PC-3 (cell line): ENCODE measurements around the gene LTBP1. TPM values are rescaled to one million over a fixed set of nuclear protein-coding genes. Genes with fewer than 3 reads are reported as not detected.

Experiments used
- ATAC-seq: fragments of 200-7000 bp; cut with Tn5 transposase; 2 replicates; pipeline ENCODE4 v1.9.1; 2020; ENCODE audit warnings: mild to moderate bottlenecking, moderate library complexity
- BruUV-seq: library from RNA; stranded (reverse); fragments of 400-500 nt; replicated peaks from 2 replicates; lab custom pipeline; 2021; lab: Mats Ljungman, UMichigan
- CTCF ChIA-PET: fragments of 300-600 bp; sonication (Branson Sonifier 250); formaldehyde crosslinking; loops from one replicate; lab custom pipeline; 2022; ENCODE audit warnings: antibody characterized with exemption; lab: Charles Lee
- POLR2A ChIA-PET: fragments of 300-600 bp; sonication (Branson Sonifier 250); formaldehyde crosslinking; loops from one replicate; lab custom pipeline; 2022; ENCODE audit warnings: antibody characterized with exemption; ENCODE audit not compliant: unreplicated experiment; lab: Charles Lee
- DNase-seq: peaks from one replicate; pipeline ENCODE4 v3.0.0-alpha.2; 2015
- H2AFZ ChIP-seq: fragments of 300-600 bp; sonication (generic); 2 replicates; pipeline ENCODE4 v1.6.0; 2016; ENCODE audit warnings: antibody characterized with exemption, low read length
- H3F3A ChIP-seq: fragments of 300-600 bp; sonication (generic); one replicate; pipeline ENCODE4 v1.6.0; 2017; ENCODE audit warnings: antibody characterized with exemption, low read length, control low read depth, mild to moderate bottlenecking; ENCODE audit not compliant: unreplicated experiment
- H3K27ac ChIP-seq: fragments of 300-600 bp; sonication (generic); 2 replicates; pipeline ENCODE4 v1.5.1; 2016; ENCODE audit warnings: mild to moderate bottlenecking, low read length
- H3K27me3 ChIP-seq: fragments of 300-600 bp; sonication (generic); 2 replicates; pipeline ENCODE4 v1.6.1; 2016; ENCODE audit warnings: low read length, mixed read lengths
- H3K36me3 ChIP-seq: fragments of 300-600 bp; sonication (generic); 2 replicates; pipeline ENCODE4 v1.6.1; 2016; ENCODE audit warnings: low read depth, mixed run types, low read length, mixed read lengths
- H3K4me1 ChIP-seq: fragments of 300-600 bp; sonication (generic); 2 replicates; pipeline ENCODE4 v1.5.1; 2016; ENCODE audit warnings: low read length; ENCODE audit not compliant: insufficient read depth
- H3K4me2 ChIP-seq: fragments of 300-600 bp; sonication (generic); 2 replicates; pipeline ENCODE4 v1.6.0; 2016; ENCODE audit warnings: low read length
- H3K4me3 ChIP-seq: fragments of 300-600 bp; sonication (generic); 2 replicates; pipeline ENCODE4 v1.5.1; 2016; ENCODE audit warnings: mild to moderate bottlenecking, low read length, mixed read lengths
- H3K79me2 ChIP-seq: fragments of 300-600 bp; sonication (generic); 2 replicates; pipeline ENCODE4 v1.6.1; 2017; ENCODE audit warnings: low read length, mixed read lengths
- H3K9ac ChIP-seq: fragments of 300-600 bp; sonication (generic); 2 replicates; pipeline ENCODE4 v1.6.0; 2016; ENCODE audit warnings: mild to moderate bottlenecking, low read length
- H3K9me2 ChIP-seq: fragments of 300-600 bp; sonication (generic); replicated peaks from 2 replicates; pipeline ENCODE4 v1.6.1; 2016; ENCODE audit warnings: mixed run types, low read length, mixed read lengths
- H3K9me3 ChIP-seq: fragments of 300-600 bp; sonication (generic); 2 replicates; pipeline ENCODE4 v1.6.1; 2016; ENCODE audit warnings: low read length, mixed read lengths
- H4K20me1 ChIP-seq: fragments of 300-600 bp; sonication (generic); 2 replicates; pipeline ENCODE4 v1.6.1; 2016; ENCODE audit warnings: low read length, mixed read lengths
- CTCF ChIP-seq: fragments of 300-600 bp; sonication (generic); conservative IDR thresholded peaks from 2 replicates; pipeline ENCODE4 v1.5.1; 2017; ENCODE audit warnings: antibody characterized with exemption, low read depth, mild to moderate bottlenecking, low read length
- EZH2 ChIP-seq: fragments of 300-600 bp; sonication (generic); IDR thresholded peaks from one replicate; pipeline ENCODE4 v1.6.1; 2017; ENCODE audit warnings: antibody characterized with exemption, mild to moderate bottlenecking, low read length; ENCODE audit not compliant: unreplicated experiment
- EZH2phosphoT487 ChIP-seq: fragments of 300-600 bp; sonication (generic); IDR thresholded peaks from 2 replicates; pipeline ENCODE4 v1.6.1; 2018; ENCODE audit warnings: mild to moderate bottlenecking, antibody characterized with exemption, low read length, borderline replicate concordance
- intact Hi-C: fragments of 100-400 bp; cut with micrococcal nuclease; formaldehyde crosslinking; loops from 2 replicates; pipeline ENCODE4 v1.9.0; 2023
- microRNA-seq: library from miRNA; unstranded; fragments of <30 nt; microRNA quantifications from one replicate; pipeline ENCODE4 v1.1.0, GENCODE V29; 2020; ENCODE audit not compliant: unreplicated experiment
- total RNA-seq: library from RNA; depleted of rRNA; stranded (reverse); fragments of >200 nt; gene quantifications from 2 replicates; pipeline ENCODE4 v1.2.3, GENCODE V29; 2014

LTBP1 gene
- total RNA-seq, 1 experiment from 2014 or later: 45.9 TPM

GRCh38 chr2:33448220-33448899 is 501.6 kb downstream of the LTBP1 start:
- H4K20me1 ChIP-seq: no peaks in the 10 kb centered on the region

More at GRCh38 chr2:33448220-33448899, 501.6 kb downstream of the LTBP1 start:
- DNase-seq (no peak), ATAC-seq (no peak)
- H3K9ac ChIP-seq: no peak overlapping the region
- no peaks in the 10 kb centered on the region for H3K36me3 ChIP-seq
- no peak overlapping the region for H3K4me2 ChIP-seq
- CTCF ChIA-PET: no interaction called here
- H3K27me3 ChIP-seq: no peaks in the 10 kb centered on the region
- H3K4me3 ChIP-seq: no peak overlapping the region
- TF ChIP-seq CTCF (no peak), EZH2phosphoT487 (no peak), EZH2 (no peak)
- 0 out of 2 replicates have a peak overlapping the region, but pooled peaks have one; percentile 22 for H2AFZ ChIP-seq
- H3K27ac ChIP-seq: no peak overlapping the region
- POLR2A ChIA-PET: no interaction called here
- H3K9me3 ChIP-seq: peaks cover 3% of the 10 kb centered on the region
- no TSS peak for BruUV-seq
- intact Hi-C loops: no loop called here
- no peaks in the 10 kb centered on the region for H3K9me2 ChIP-seq
- H3K4me1 ChIP-seq: no peaks in the 10 kb centered on the region
- no peaks in the 10 kb centered on the region for H3F3A ChIP-seq
- H3K79me2 ChIP-seq: no peaks in the 10 kb centered on the region

Small RNAs within 50 kb of the gene (microRNA-seq; reads per million reads assigned to microRNA genes)
- not detected for gene MIR4430
